Measurements from ENCODE around the gene ZBTB2. TPM values are rescaled to one million over a fixed set of nuclear protein-coding genes. Genes with fewer than 3 reads are reported as not detected.

Gene ZBTB2
- total and polyA plus RNA-seq, 10 of the 15 experiments (the other 5 are each of a cell fraction or from before 2014, with no cell fraction given): 4.2 to 21.9 (median 15.0) TPM

DNA sequence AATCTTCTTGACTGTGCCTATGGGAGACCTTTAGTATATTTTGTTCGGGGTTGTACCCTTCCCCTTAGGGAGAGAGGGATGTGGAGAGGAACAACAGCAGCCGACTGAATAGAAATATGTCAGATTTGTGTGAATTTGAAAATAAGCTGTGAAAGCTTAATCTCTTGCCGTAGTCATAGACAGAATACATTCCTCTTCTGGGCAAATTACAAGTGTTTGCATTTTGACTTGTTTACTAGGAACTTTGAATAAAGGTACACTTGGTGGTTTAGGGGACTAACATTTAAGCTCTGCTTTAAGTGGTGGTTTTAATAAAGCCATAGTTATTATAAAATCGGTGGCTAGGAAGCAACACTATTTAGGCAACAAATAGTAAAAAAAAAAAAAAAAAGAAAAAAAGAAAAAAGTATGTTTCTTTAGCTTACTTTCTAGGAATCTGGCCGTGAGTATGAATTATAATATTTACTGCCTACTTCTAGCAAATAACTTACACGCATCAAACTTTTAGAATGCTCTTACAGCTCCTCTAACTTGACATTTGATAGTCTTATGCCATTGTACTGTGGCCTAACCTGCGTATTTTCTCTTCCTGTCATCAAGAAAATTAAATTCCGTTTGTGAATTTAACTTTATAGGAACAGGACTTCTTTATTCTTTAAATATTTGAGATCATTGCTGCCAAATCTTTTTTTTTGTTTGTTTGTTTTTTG is 65.1 kb downstream of the ZBTB2 start:
- ATAC-seq (no peak), FAIRE-seq (no peak), DNase-seq (ENCODE audit: low read depth, low spot score) (no peak)
- BruUV-seq (replicated peaks): no TSS peak
- Histone ChIP-seq H3K36me3 (ENCODE audit: control insufficient read depth in 2 of 2, insufficient read depth in 2 of 2, low read length in 1 of 2) (no peaks in the 10 kb centered on the region), H3K9ac (ENCODE audit: control insufficient read depth, insufficient read depth, low read length) (no peak overlapping the region), H3K79me2 (ENCODE audit: control insufficient read depth, insufficient read depth, low read length) (no peaks in the 10 kb centered on the region), H3K27ac (ENCODE audit: control insufficient read depth, insufficient read depth) (no peak overlapping the region), H2AFZ (ENCODE audit: control insufficient read depth, low read depth, low read length) (no peak overlapping the region), H3K27me3 (replicated peaks in 1 of 2; ENCODE audit: control insufficient read depth in 2 of 2, insufficient read depth in 2 of 2, low read length in 1 of 2) (peaks cover 0 to 7% of the 10 kb centered on the region in 2 experiments; a peak in 2 of 4 replicates), H3K4me3 (no peak overlapping the region), H3K4me1 (ENCODE audit: control insufficient read depth, insufficient read depth, low read length) (no peaks in the 10 kb centered on the region), H4K20me1 (ENCODE audit: control insufficient read depth, insufficient read depth) (no peaks in the 10 kb centered on the region), H3K4me2 (ENCODE audit: control insufficient read depth, insufficient read depth) (no peak overlapping the region), H3K9me3 (replicated peaks; ENCODE audit: control insufficient read depth, insufficient read depth, low read length) (no peaks in the 10 kb centered on the region)
- POLR2A ChIA-PET: interaction anchor here (0.7 kb wide), 1 partner anchor 596 kb away, joined by 5 read pairs; no protein-coding TSS in a partner anchor
- in situ Hi-C loops (cut with MboI): loop anchor here (5.0 kb wide), 1 partner anchor 434 kb away; no protein-coding TSS in a partner anchor
- 28% methylated on average over 8 of the region's 8 CpGs for WGBS (ENCODE audit: insufficient coverage, insufficient replicate concordance, low lambda C conversion rate, missing lambda C conversion rate)
- RAD21 ChIA-PET (ENCODE audit: unreplicated experiment): interaction anchor here (0.7 to 7.3 kb wide), 6 partner anchors 10 to 509 kb away, joined by 3 to 180 read pairs (median 24); no protein-coding TSS in a partner anchor
- intact Hi-C loops (cut with micrococcal nuclease; ENCODE audit: unreplicated experiment): no loop called here
- TF ChIP-seq, protein P1, sequence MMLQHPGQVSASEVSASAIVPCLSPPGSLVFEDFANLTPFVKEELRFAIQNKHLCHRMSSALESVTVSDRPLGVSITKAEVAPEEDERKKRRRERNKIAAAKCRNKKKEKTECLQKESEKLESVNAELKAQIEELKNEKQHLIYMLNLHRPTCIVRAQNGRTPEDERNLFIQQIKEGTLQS (IDR thresholded peaks at IDR 0.05; ENCODE audit: borderline replicate concordance, extremely low read depth, low read depth, low read length): no peak
- TF ChIP-seq EED (IDR thresholded peaks at IDR 0.05; ENCODE audit: low read depth) (no peak), MEF2B (IDR thresholded peaks at IDR 0.05; ENCODE audit: partially characterized antibody, poor library complexity, severe bottlenecking) (no peak), PML (IDR thresholded peaks at IDR 0.05; ENCODE audit: low read length) (no peak)
- SMC1A ChIA-PET (ENCODE audit: uncharacterized antibody, unreplicated experiment): interaction anchor here (1.6 to 9.5 kb wide), 5 partner anchors 9 to 434 kb away, joined by 4 to 200 read pairs (median 33); no protein-coding TSS in a partner anchor
- CTCF ChIA-PET: interaction anchor here (0.6 to 7.7 kb wide), 17 partner anchors 9 to 983 kb away, joined by 3 to 369 read pairs (median 4); no protein-coding TSS in a partner anchor
